HG03159 (cell line): Measurements from ENCODE around the gene SLC25A22.

ENCODE experiments used
- ATAC-seq: cut with Tn5 transposase; IDR thresholded peaks from one replicate; pipeline ENCODE4 v1.9.1; 2021; ENCODE audit warnings: mild to moderate bottlenecking, moderate library complexity; ENCODE audit not compliant: unreplicated experiment

SLC25A22 gene

DNA sequence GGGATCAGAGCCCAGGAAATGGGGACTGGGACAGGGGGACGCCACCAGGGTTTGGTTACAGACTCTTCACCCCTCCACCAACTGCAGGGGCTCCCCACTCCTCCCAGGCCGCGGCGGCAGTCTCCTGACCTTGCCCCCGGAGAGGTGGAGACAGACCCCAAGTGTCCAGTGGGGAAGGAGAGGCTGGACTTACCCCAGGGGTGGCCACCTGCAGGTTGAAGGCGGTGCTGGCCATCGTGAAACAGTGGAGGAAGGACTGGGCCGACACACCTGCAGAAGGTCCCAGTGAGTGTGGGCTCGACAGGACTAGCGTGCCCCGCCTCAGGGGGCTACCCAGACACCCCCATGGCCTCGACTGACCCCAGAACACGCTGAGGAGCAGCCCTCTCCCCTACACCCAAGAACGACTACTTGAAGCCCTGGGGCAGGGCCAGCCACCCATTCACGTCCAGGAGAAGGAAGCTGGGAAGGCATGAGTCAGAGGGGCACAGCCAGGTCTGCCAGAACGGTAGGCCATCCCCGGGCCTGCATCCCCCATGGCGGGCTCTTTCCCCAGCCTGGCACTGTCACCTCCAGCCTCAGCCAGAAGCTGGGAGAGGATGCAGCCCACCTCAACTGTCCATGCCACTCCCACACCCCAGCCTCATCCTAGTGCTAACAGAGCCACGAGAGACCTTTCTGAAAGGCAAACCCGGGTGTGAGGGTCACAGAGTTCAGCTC lies 23.0 kb downstream of the SLC25A22 start:
- ATAC-seq, result no peak

- ATAC-seq, result no peak
Observed at GRCh38 chr11:773830-774229, 24.3 kb downstream of the SLC25A22 start.

DNA sequence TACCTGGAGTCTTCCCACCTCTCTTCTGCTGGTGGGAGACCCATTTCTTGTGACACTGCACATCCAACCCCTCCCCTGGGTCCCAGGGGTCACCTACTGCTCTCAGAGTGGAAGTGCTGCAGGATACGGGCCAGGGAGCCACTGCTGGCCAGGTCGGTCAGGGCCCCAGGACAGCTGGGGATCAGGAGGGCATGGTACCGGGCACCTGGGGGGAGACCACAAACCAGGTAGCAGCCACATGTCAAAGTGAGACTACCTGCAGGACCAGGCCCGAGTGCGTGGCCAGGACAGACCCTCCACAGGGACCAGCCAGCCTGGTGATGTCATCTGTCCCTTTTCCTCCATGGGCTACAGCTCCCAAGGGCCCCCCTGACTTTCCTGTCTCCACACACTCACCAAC lies 24.7 kb downstream of the SLC25A22 start:
- no peak for ATAC-seq

DNA sequence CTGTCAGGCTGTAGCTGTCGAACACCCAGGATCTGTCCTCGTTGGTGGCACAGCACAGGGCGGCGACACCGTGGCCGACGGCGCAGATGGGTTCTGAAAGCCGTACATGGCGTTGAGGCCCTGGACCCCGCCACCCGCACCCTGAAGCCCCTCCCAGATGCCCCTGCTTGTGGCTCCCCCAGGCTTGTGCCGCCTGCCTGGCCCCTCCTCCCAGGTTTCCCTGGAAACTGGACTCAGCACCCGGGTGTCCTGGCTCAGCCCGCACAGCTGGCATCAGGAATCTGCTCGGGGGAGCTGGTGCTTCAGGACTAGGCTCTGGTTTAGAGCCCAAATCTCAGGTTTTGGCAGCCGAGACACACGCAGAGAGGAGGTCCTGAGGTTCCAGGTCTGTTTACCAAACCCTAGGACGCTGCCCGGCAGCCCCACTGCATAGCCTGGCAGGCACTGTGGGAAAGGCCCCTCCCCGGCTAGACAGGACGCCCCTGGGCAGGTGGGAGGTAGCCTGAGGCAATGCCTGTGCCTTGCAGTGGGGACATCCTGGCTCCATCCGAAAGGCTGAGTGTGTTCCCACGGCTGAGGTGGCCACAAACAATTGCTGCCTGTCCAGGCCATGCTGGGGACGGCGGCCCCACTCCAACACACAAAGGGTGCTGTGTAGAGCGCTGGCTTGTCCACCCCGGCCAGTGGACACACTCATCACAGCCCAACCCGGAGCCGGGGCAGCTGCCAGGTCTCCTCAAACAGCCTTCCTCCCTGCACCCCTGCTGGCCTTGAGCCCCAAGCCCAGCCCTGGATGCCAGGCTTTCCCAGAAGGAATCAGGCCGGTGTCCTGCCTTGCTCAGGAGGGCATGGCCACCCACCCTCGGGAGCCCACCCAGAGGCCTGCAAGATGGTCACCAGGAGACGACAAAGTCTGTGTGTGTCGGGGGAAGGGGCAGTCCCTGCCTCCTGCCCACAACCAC lies 25.4 kb downstream of the SLC25A22 start:
- no peak for ATAC-seq

DNA sequence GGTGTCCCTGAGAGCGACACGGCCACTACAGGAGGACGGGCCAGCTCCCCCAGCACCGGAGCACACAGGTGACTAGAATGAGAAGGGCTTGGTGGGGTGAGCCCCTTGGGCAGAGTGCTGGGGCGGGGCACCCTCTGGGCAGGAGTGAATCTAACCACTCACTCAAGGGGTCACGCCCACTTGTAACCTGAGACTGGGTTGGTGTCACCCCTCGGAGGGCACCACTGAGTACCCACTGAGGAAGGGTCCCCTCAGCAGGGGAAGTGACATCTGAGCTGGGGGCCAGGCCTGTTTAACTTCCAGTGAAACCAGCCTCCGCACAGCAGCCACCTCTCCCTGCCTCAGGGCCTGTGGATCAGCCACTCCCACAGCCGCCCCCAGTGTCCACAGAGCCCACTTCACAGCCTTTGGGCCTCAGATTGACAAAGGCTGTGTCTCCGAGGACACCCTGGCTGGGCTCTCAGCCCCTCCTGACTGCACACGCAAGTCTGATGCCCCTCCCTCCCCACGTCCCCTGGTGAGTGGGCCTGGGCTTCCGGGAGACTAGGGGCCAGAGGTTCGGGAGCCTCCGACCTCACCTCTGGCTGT lies 26.4 kb downstream of the SLC25A22 start:
- no peak for ATAC-seq

DNA sequence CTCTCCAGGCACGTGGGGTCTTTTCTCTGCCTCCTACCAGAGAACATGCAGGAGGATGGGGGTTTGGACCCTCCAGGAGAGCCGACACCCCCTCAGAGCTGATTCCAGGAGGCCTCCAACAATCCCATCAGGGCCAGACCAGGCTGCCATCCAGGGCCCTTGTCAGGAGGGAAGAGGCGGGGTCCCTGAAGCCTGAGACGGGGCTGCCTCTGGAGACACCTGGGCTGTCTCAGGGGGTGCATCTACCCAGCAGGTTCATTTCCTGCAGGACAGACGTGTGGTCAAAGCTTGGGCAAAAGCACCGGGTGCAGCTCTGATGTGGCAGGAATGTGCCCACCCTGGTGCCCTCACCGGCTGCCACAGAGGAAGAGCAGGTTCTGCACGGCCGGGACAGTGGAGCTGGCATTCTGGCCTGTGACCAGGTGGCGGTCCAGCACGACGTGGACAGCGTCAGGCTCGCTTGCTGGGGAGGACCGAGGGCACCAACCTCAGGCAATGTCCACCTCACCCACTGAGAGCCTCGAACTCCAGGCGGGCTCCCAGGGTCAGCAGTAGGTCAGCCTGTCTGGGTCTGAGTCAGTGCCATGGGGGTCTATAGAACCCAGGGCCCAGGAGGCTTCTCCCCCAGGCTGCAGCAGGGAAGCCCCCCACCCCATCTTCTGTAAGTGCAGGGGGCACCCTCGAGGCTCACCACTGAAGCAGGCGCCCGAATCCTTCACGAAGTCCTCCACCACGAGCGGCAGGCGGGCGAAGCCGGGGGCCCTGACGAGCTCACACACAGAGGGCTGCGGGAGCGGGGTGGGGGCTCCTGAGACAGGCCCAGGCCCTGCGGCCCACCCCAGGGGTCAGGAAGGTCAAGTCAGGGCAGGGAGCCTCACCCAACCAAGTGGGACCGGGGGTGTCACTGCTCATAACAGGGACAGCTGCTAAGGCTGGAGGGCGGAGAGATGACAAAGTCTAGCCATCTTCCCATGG lies 27.2 kb downstream of the SLC25A22 start:
- ATAC-seq, result no peak

- ATAC-seq, result no peak
Observed at GRCh38 chr11:769887-770641, 28.0 kb downstream of the SLC25A22 start.

- ATAC-seq, result no peak
Observed at GRCh38 chr11:767238-767637, 30.8 kb downstream of the SLC25A22 start.

- ATAC-seq, result no peak
Observed at GRCh38 chr11:766936-767210, 31.2 kb downstream of the SLC25A22 start.

DNA sequence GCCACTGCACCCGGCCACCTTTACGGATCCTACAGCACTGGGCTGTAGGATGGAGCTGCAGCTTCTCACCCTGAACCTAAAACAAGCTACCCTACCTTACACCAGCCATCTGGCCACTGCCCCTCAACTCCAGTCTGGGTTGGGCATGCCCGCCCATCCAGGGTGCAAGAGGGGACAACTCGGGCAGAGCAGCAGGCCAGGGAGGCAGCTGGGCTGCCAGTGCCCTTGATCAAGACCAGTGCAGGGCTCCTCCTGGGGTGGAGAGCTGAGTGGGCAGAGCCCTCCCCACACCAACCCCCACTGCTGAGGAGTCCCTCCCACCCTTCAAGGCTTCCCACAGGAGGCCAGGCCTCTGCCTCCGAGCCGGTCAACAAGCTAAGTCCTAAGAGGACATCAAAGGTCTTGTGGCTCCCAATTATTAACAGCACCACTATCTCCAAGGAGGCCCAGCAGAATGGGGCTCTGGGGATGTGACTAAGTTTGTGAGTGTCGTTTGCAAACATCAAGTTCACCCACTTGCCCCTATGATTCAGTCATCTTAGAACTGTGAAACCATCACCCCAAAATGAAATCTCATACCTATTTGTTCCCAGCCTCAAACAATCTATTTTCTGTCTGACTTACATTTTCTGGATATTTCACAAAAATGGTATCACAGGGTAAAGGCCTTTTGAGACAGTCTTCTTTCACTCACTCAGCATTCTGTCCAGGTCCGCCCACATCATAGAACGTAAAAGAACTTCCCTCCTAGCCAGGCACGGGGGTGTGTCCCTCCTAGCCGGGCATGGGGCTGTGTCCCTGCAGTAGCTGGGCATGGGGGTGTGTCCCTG lies 31.8 kb downstream of the SLC25A22 start:
- no peak for ATAC-seq

- ATAC-seq, result no peak
Observed at GRCh38 chr11:765802-766091, 32.3 kb downstream of the SLC25A22 start.

DNA sequence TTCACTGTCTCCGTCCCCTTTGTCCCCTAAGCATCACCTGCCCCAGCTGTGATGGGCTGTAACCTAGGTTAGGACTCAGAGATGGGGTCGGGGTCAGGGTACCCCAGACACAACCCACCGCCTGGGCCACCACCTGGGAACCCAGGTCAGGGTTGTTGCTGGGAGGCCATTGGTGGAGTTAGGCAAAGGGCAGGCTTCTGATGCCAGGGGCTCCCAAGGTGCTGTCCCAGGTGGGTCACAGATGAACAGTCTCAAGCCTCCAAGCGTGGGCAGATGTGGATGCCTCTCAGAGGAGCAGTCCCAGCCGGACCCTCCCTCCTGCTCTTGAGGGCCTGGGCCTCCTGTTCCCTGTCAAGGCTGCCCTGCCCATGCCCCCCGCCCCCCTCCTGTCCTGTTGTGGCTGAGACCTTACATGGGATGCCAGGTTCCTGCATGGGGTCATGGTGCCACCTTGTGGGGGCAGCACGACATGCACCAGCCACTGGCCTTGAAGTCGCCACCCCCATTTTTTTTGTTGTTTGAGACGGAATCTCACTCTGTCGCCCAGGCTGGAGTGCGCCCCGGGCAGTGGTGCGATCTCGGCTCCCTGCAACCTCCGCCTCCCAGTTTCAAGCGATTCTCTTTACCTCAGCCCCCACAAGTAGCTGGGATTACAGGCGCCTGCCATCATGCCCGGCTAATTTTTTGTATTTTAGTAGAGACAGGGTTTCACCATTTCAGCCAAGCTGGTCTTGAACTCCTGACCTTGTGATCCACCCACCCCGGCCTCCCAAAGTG lies 32.9 kb downstream of the SLC25A22 start:
- no peak for ATAC-seq

DNA sequence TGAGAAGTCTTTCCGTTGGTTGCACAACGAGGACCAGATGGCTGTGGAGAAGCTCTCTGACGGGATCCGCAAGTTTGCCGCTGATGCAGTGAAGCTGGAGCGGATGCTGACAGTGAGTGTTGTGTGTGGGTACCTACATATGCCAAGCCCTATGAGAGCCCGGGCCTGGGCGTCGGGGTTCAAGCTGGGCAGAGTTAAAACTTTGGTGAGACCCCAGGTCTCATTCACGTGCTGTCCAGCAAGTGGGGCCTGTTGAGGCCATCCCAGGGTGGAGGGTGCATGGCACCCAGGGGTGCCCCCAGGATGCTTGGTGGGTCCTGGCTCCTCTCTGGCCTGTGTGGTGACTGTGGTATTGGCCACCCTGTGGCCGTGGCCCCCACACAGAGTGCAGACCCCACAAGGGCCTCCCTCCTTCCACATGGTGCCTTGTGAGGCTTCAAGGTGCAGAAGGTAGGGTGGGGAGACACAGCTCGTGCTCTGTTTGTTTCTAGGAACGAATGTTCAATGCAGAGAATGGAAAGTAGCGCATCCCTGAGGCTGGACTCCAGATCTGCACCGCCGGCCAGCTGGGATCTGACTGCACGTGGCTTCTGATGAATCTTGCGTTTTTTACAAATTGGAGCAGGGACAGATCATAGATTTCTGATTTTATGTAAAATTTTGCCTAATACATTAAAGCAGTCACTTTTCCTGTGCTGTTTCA lies 33.6 kb downstream of the SLC25A22 start:
- no peak for ATAC-seq

DNA sequence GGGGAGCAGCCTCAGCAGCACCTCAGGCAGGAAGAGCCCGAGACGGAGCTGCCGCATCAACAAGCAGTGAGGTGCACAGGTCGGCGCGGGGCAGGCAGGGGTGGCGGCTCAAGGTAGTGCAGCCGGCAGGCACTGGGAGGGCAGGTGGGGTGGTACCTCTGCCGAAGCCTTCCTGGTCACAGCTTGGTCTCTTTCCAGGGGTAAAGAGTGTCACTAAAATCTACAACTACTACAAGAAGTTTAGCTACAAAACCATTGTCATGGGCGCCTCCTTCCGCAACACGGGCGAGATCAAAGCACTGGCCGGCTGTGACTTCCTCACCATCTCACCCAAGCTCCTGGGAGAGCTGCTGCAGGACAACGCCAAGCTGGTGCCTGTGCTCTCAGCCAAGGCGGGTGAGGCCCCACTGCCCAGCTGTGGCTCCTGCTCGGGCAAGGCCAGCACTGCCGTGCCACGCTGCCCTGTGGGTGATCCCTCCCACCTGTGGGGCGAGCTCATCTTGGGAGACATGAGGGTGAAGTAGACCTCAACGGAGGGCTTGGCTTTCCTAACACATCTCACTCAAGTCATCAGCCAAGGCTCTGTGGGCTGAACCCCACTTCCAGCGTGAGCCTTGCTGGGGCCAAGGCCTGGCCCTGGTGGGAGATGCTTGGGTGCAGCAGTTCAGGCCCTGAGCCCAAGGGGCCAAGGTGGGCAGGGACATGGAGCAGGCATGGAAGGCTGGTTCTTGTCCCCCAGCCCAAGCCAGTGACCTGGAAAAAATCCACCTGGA lies 34.3 kb downstream of the SLC25A22 start:
- ATAC-seq, result no peak

DNA sequence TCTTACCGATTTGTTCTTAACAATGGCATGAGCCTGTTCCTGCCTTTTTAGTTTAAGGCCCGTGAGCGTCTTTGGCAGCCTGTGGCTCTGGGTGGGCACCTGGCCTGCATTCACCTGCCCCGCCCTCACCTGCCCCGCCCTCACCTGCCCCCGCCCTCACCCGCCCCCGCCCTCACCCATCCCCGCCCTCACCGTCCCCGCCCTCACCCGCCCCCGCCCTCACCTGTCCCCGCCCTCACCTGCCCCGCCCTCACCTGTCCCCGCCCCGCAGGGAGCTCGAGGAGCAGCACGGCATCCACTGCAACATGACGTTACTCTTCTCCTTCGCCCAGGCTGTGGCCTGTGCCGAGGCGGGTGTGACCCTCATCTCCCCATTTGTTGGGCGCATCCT lies 35.0 kb downstream of the SLC25A22 start:
- ATAC-seq, result no peak

- no peak for ATAC-seq
Observed at GRCh38 chr11:762421-763072, 35.5 kb downstream of the SLC25A22 start.
